Panc1 (cell line): Measurements from ENCODE around the gene SBF1. TPM values are rescaled to one million over a fixed set of nuclear protein-coding genes. Genes with fewer than 3 reads are reported as not detected.

Experiments used
- ATAC-seq: fragments of 200-7000 bp; cut with Tn5 transposase; 2 replicates; pipeline ENCODE4 v1.9.1; 2020; ENCODE audit warnings: mild to moderate bottlenecking, moderate library complexity
- BruUV-seq: library from RNA; stranded (reverse); fragments of 400-500 nt; replicated peaks from 2 replicates; lab custom pipeline; 2021; lab: Mats Ljungman, UMichigan
- CTCF ChIA-PET: fragments of 300-600 bp; sonication (Branson Sonifier 250); formaldehyde crosslinking; loops from one replicate; lab custom pipeline; 2022; ENCODE audit warnings: antibody characterized with exemption; lab: Charles Lee
- POLR2A ChIA-PET: fragments of 300-600 bp; sonication (Branson Sonifier 250); formaldehyde crosslinking; loops from one replicate; lab custom pipeline; 2022; ENCODE audit warnings: antibody characterized with exemption; lab: Charles Lee
- DNase-seq: peaks from one replicate; pipeline ENCODE4 v3.0.0-alpha.2; 2010; ENCODE audit warnings: low read depth, low spot score
- H3K27ac ChIP-seq: 2 replicates; pipeline ENCODE4 v1.5.1; 2011; ENCODE audit warnings: mild to moderate bottlenecking, low read length, inconsistent platforms
- H3K27me3 ChIP-seq: fragments of 200-500 bp; sonication (Bioruptor generic); 2 replicates; pipeline ENCODE4 v1.6.0; 2014; ENCODE audit warnings: low read length, inconsistent platforms; ENCODE audit not compliant: control insufficient read depth, insufficient read depth
- H3K36me3 ChIP-seq: fragments of 200-500 bp; sonication (Bioruptor generic); 2 replicates; pipeline ENCODE4 v1.5.1; 2014; ENCODE audit warnings: inconsistent platforms, mild to moderate bottlenecking, low read length, moderate library complexity; ENCODE audit not compliant: control insufficient read depth, insufficient read depth
- H3K4me1 ChIP-seq: 2 replicates; pipeline ENCODE4 v1.5.1; 2011; ENCODE audit warnings: inconsistent platforms, mild to moderate bottlenecking, low read length, moderate library complexity; ENCODE audit not compliant: control insufficient read depth, insufficient read depth
- H3K4me3 ChIP-seq, 2 experiments: 2 replicates each; pipeline ENCODE4 v1.5.1; 2011 to 2012; ENCODE audit warnings: low read depth in 2 of 2, low read length in 2 of 2, mild to moderate bottlenecking in 2 of 2, inconsistent platforms in 1 of 2, moderate library complexity in 1 of 2
- H3K9me3 ChIP-seq: fragments of 200-500 bp; sonication (Bioruptor generic); 2 replicates; pipeline ENCODE4 v1.5.1; 2014; ENCODE audit warnings: low read depth, mild to moderate bottlenecking, inconsistent platforms, low read length, moderate library complexity; ENCODE audit not compliant: control insufficient read depth, insufficient read depth
- POLR2AphosphoS5 ChIP-seq: IDR thresholded peaks from 2 replicates; pipeline ENCODE4 v1.6.1; 2012; ENCODE audit warnings: mild to moderate bottlenecking, low read depth, low read length, moderate library complexity
- SIN3A ChIP-seq: IDR thresholded peaks from 2 replicates; pipeline ENCODE4 v1.6.1; 2012; ENCODE audit warnings: low read depth, mild to moderate bottlenecking, low read length, moderate library complexity, borderline replicate concordance; ENCODE audit not compliant: insufficient read depth
- TCF7L2 ChIP-seq: IDR thresholded peaks from 2 replicates; pipeline ENCODE4 v1.6.1; 2011; ENCODE audit warnings: mild to moderate bottlenecking, low read depth, low read length, inconsistent platforms
- in situ Hi-C: cut with HindIII; loops from 2 replicates; pipeline ENCODE4 v1.10.0; 2016; ENCODE audit warnings: low sequenced_read_pairs, low pct_unique_long_range_greater_than_20kb
- intact Hi-C: fragments of 100-400 bp; cut with micrococcal nuclease; formaldehyde crosslinking; loops from one replicate; pipeline ENCODE4 v1.10.0; 2022; ENCODE audit not compliant: unreplicated experiment
- total RNA-seq: library from RNA; stranded (reverse); gene quantifications from one replicate; pipeline ENCODE4 v1.2.1, GENCODE V29; 2021; ENCODE audit not compliant: unreplicated experiment
- TF ChIP-seq, protein P1 (sequence below), 2 experiments: IDR thresholded peaks; 2 replicates each; pipeline ENCODE4 v1.6.1; 2011 to 2012; ENCODE audit warnings: low read depth in 2 of 2, control low read depth in 1 of 2, low read length in 1 of 2, mild to moderate bottlenecking in 1 of 2, moderate library complexity in 1 of 2; ENCODE audit not compliant: insufficient read depth in 1 of 2
- TF ChIP-seq, protein P2 (sequence below): fragments of 450-650 bp; IDR thresholded peaks from 2 replicates; pipeline ENCODE4 v1.5.1; 2017; ENCODE audit warnings: mild to moderate bottlenecking

SBF1 gene
- total RNA-seq, 1 experiment from 2014 or later, result 59.2 TPM

- in situ Hi-C loops, result no loop called here
- no TSS peak for BruUV-seq
- TF ChIP-seq, protein P1, sequence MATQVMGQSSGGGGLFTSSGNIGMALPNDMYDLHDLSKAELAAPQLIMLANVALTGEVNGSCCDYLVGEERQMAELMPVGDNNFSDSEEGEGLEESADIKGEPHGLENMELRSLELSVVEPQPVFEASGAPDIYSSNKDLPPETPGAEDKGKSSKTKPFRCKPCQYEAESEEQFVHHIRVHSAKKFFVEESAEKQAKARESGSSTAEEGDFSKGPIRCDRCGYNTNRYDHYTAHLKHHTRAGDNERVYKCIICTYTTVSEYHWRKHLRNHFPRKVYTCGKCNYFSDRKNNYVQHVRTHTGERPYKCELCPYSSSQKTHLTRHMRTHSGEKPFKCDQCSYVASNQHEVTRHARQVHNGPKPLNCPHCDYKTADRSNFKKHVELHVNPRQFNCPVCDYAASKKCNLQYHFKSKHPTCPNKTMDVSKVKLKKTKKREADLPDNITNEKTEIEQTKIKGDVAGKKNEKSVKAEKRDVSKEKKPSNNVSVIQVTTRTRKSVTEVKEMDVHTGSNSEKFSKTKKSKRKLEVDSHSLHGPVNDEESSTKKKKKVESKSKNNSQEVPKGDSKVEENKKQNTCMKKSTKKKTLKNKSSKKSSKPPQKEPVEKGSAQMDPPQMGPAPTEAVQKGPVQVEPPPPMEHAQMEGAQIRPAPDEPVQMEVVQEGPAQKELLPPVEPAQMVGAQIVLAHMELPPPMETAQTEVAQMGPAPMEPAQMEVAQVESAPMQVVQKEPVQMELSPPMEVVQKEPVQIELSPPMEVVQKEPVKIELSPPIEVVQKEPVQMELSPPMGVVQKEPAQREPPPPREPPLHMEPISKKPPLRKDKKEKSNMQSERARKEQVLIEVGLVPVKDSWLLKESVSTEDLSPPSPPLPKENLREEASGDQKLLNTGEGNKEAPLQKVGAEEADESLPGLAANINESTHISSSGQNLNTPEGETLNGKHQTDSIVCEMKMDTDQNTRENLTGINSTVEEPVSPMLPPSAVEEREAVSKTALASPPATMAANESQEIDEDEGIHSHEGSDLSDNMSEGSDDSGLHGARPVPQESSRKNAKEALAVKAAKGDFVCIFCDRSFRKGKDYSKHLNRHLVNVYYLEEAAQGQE (IDR thresholded peaks at IDR 0.05; ENCODE audit: insufficient read depth in 1 of 2, low read depth in 2 of 2, low read length in 1 of 2), result no peak
- no peak for TF ChIP-seq POLR2AphosphoS5
- TF ChIP-seq, protein P2, sequence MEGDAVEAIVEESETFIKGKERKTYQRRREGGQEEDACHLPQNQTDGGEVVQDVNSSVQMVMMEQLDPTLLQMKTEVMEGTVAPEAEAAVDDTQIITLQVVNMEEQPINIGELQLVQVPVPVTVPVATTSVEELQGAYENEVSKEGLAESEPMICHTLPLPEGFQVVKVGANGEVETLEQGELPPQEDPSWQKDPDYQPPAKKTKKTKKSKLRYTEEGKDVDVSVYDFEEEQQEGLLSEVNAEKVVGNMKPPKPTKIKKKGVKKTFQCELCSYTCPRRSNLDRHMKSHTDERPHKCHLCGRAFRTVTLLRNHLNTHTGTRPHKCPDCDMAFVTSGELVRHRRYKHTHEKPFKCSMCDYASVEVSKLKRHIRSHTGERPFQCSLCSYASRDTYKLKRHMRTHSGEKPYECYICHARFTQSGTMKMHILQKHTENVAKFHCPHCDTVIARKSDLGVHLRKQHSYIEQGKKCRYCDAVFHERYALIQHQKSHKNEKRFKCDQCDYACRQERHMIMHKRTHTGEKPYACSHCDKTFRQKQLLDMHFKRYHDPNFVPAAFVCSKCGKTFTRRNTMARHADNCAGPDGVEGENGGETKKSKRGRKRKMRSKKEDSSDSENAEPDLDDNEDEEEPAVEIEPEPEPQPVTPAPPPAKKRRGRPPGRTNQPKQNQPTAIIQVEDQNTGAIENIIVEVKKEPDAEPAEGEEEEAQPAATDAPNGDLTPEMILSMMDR, result no peak
- no peak for TF ChIP-seq TCF7L2
- TF ChIP-seq SIN3A, result no peak
- H3K4me1 ChIP-seq, result no peaks in the 10 kb centered on the region
- H3K27ac ChIP-seq, result no peak overlapping the region
- no peaks in the 10 kb centered on the region for H3K27me3 ChIP-seq
- ChIA-PET CTCF (no interaction called here), POLR2A (no interaction called here)
- intact Hi-C loops, result no loop called here
- no peak overlapping the region for H3K4me3 ChIP-seq
- ATAC-seq (no peak), DNase-seq (no peak)
- H3K9me3 ChIP-seq, result no peaks in the 10 kb centered on the region
- peaks cover 5% of the 10 kb centered on the region for H3K36me3 ChIP-seq
Observed at GRCh38 chr22:50417411-50418210, 57.2 kb downstream of the SBF1 start.

GRCh38 chr22:50416996-50417395, 57.8 kb downstream of the SBF1 start:
- no peak for ATAC-seq
- DNase-seq, result no peak
- H3K27ac ChIP-seq, result no peak overlapping the region
- in situ Hi-C loops, result no loop called here
- H3K27me3 ChIP-seq, result no peaks in the 10 kb centered on the region
- H3K9me3 ChIP-seq, result no peaks in the 10 kb centered on the region
- H3K4me1 ChIP-seq, result no peaks in the 10 kb centered on the region
- ChIA-PET POLR2A (no interaction called here), CTCF (no interaction called here)
- peaks cover 5% of the 10 kb centered on the region for H3K36me3 ChIP-seq
- no TSS peak for BruUV-seq
- TF ChIP-seq SIN3A (no peak), POLR2AphosphoS5 (no peak), TCF7L2 (no peak)
- TF ChIP-seq, protein P2, result no peak
- TF ChIP-seq, protein P1 (IDR thresholded peaks at IDR 0.05; ENCODE audit: insufficient read depth in 1 of 2, low read depth in 2 of 2, low read length in 1 of 2), result no peak
- H3K4me3 ChIP-seq, result no peak overlapping the region
- intact Hi-C loops, result no loop called here
